GM12878 (cell line): ENCODE measurements around the gene PREX1. TPM values are rescaled to one million over a fixed set of nuclear protein-coding genes. Genes with fewer than 3 reads are reported as not detected.
A peak's percentile ranks its signal among the peaks of the same experiment; 100 is the strongest.

Source experiments
- BCL11A ChIP-seq: IDR thresholded peaks from 2 replicates; pipeline ENCODE4 v1.6.1; 2011; ENCODE audit warnings: low read depth, low read length
- BCLAF1 ChIP-seq: fragments of 450-650 bp; IDR thresholded peaks from 2 replicates; pipeline ENCODE4 v1.6.1; 2017; ENCODE audit warnings: antibody characterized with exemption, mild to moderate bottlenecking, moderate library complexity
- BHLHE40 ChIP-seq, 2 experiments: fragments of 450-650 bp in 1 of 2; IDR thresholded peaks; 2 replicates each; pipeline ENCODE4 v1.6.1; 2011 to 2017; ENCODE audit warnings: low read depth in 2 of 2, borderline replicate concordance in 1 of 2, improper control_type of control experiment in 1 of 2, low read length in 1 of 2, mild to moderate bottlenecking in 1 of 2
- EED ChIP-seq: sonication (generic); IDR thresholded peaks from 2 replicates; pipeline ENCODE4 v1.6.1; 2016; ENCODE audit warnings: antibody characterized with exemption, low read depth
- EGR1 ChIP-seq, 2 experiments: IDR thresholded peaks; 1 replicate in 1 of 2; 2 replicates in 1 of 2; pipeline ENCODE4 v1.6.1; 2011 to 2012; ENCODE audit warnings: low read depth in 2 of 2, low read length in 2 of 2, borderline replicate concordance in 1 of 2, mild to moderate bottlenecking in 1 of 2, moderate library complexity in 1 of 2
- EP300 ChIP-seq, 2 experiments: fragments of 150-350 bp in 1 of 2; IDR thresholded peaks; 2 replicates each; pipeline ENCODE4 v1.6.1; 2011 to 2012; ENCODE audit warnings: low read depth in 2 of 2, low read length in 2 of 2, borderline replicate concordance in 1 of 2, improper control_type of control experiment in 1 of 2, inconsistent platforms in 1 of 2; ENCODE audit not compliant: control insufficient read depth in 1 of 2
- IKZF1 ChIP-seq: fragments of 450-650 bp; conservative IDR thresholded peaks from 2 replicates; pipeline ENCODE4 v1.6.1; 2017; ENCODE audit warnings: antibody characterized with exemption, mild to moderate bottlenecking
- IKZF2 ChIP-seq, 2 experiments: fragments of 450-650 bp; IDR thresholded peaks; 2 replicates each; pipeline ENCODE4 v1.6.1; 2017; ENCODE audit warnings: mild to moderate bottlenecking in 2 of 2, moderate library complexity in 2 of 2
- JUND ChIP-seq: IDR thresholded peaks from 2 replicates; pipeline ENCODE4 v1.6.1; 2012; ENCODE audit warnings: low read depth, mild to moderate bottlenecking, low read length, improper control_type of control experiment, moderate library complexity
- MEF2A ChIP-seq: IDR thresholded peaks from 2 replicates; pipeline ENCODE4 v1.6.1; 2011; ENCODE audit warnings: low read depth, mild to moderate bottlenecking, low read length, moderate library complexity; ENCODE audit not compliant: insufficient read depth
- NFIC ChIP-seq: IDR thresholded peaks from 2 replicates; pipeline ENCODE4 v1.6.1; 2012; ENCODE audit warnings: low read depth, mild to moderate bottlenecking, inconsistent platforms, low read length, moderate library complexity
- POLR2A ChIP-seq: IDR thresholded peaks from 2 replicates; pipeline ENCODE4 v1.6.1; 2011; ENCODE audit warnings: low read depth, mild to moderate bottlenecking, low read length
- POU2F2 ChIP-seq: IDR thresholded peaks from 3 replicates; pipeline ENCODE4 v1.6.1; 2011; ENCODE audit warnings: low read depth, mild to moderate bottlenecking, low read length, borderline replicate concordance
- RUNX3 ChIP-seq: IDR thresholded peaks from 2 replicates; pipeline ENCODE4 v1.6.1; 2012; ENCODE audit warnings: low read length, inconsistent platforms
- SPI1 ChIP-seq: IDR thresholded peaks from 2 replicates; pipeline ENCODE4 v1.6.1; 2011; ENCODE audit warnings: low read depth, mild to moderate bottlenecking, low read length, moderate library complexity, borderline replicate concordance; ENCODE audit not compliant: insufficient read depth
- SRF ChIP-seq, 2 experiments: IDR thresholded peaks; 2 replicates each; pipeline ENCODE4 v1.6.1; 2011; ENCODE audit warnings: low read depth in 2 of 2, low read length in 2 of 2, mild to moderate bottlenecking in 1 of 2, moderate library complexity in 1 of 2
- TCF7 ChIP-seq: IDR thresholded peaks from 2 replicates; pipeline ENCODE4 v1.6.1; 2014; ENCODE audit warnings: antibody characterized with exemption, borderline replicate concordance
- ZNF217 ChIP-seq: fragments of 450-650 bp; IDR thresholded peaks from 2 replicates; pipeline ENCODE4 v1.6.1; 2017; ENCODE audit warnings: antibody characterized with exemption, mild to moderate bottlenecking
- ZNF24 ChIP-seq: fragments of 450-650 bp; IDR thresholded peaks from 2 replicates; pipeline ENCODE4 v1.6.1; 2017; ENCODE audit warnings: antibody characterized with exemption, mild to moderate bottlenecking
- ZNF687 ChIP-seq: fragments of 450-650 bp; IDR thresholded peaks from 2 replicates; pipeline ENCODE4 v1.6.1; 2017; ENCODE audit warnings: mild to moderate bottlenecking, moderate library complexity
- polyA plus RNA-seq, 11 experiments: library from polyadenylated mRNA; depleted of rRNA in 4 of 11; unstranded in 6 of 11; stranded (reverse) in 5 of 11; fragments of >200 nt; fragmentation: Nextera tagmentation in 4 of 11; fragmentation: Illumina TruSeq in 1 of 11; extraction: Ambion mirVana in 4 of 11; extraction: Trizol in 1 of 11; gene quantifications; 1 replicate in 1 of 11; 2 replicates in 10 of 11; pipeline versions ENCODE4 v1.2.1 to v1.2.3, GENCODE V29; 2011 to 2016; ENCODE audit warnings: inconsistent platforms in 2 of 11, missing spikeins in 2 of 11, low read depth in 1 of 11
- total RNA-seq, 4 experiments: library from RNA; depleted of rRNA in 3 of 4; stranded (reverse); fragments of >200 nt in 3 of 4; fragmentation: Illumina TruSeq in 1 of 4; extraction: Trizol in 1 of 4; gene quantifications; 2 replicates each; pipeline versions ENCODE4 v1.2.1 to v1.2.3, GENCODE V29; 2013 to 2021
- TF ChIP-seq, protein P1 (sequence below): fragments of 450-650 bp; IDR thresholded peaks from 2 replicates; pipeline ENCODE4 v1.6.1; 2017; ENCODE audit warnings: low read depth, mild to moderate bottlenecking, moderate library complexity

Gene PREX1
- total and polyA plus RNA-seq, 10 of the 15 experiments (the other 5 are each of a cell fraction or from before 2014, with no cell fraction given): 2.6 to 114 (median 38.9) TPM

DNA sequence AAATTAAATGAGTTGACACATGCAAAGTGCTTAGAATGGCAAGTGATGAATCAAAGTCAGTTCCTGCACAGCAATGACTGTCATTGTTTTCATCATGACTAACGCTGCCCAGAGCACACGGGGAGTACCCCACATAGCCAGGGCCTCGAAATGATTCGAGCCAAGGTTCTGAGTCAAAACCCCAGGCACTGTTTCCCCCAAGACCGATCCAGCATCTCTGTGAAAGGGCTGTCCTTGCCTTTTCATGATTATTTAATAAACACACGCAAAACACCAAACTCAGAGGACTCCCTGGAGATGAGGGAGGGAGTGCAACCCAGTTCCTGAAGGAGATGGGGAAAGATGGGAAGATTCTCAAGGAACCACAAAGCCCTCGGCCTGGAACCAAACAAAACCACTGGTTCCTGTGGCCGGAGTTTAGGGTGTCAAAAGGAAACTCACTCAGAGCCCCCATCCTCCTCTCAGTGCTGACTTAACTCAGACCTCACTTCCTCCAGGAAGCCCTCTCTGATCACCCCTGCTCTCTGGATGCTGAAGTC, 3.8 kb downstream of the PREX1 start (continued):
- peak; percentile 7; the same call in 1 of the 2 replicates for TF ChIP-seq ZNF24
- peak; percentile 80 to 81 for TF ChIP-seq IKZF2 (IDR thresholded peaks at IDR 0.05)
- TF ChIP-seq POLR2A: no peak
- no peak for TF ChIP-seq BCLAF1
- peak; percentile 73 for TF ChIP-seq BCL11A
- TF ChIP-seq, protein P1, sequence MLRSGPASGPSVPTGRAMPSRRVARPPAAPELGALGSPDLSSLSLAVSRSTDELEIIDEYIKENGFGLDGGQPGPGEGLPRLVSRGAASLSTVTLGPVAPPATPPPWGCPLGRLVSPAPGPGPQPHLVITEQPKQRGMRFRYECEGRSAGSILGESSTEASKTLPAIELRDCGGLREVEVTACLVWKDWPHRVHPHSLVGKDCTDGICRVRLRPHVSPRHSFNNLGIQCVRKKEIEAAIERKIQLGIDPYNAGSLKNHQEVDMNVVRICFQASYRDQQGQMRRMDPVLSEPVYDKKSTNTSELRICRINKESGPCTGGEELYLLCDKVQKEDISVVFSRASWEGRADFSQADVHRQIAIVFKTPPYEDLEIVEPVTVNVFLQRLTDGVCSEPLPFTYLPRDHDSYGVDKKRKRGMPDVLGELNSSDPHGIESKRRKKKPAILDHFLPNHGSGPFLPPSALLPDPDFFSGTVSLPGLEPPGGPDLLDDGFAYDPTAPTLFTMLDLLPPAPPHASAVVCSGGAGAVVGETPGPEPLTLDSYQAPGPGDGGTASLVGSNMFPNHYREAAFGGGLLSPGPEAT: peak; percentile 71
- peak; percentile 91 for TF ChIP-seq RUNX3
- peak; percentile 82 for TF ChIP-seq IKZF1
- peak; percentile 92 for TF ChIP-seq NFIC
- TF ChIP-seq BHLHE40 (IDR thresholded peaks at IDR 0.05; ENCODE audit: borderline replicate concordance in 1 of 2, low read depth in 2 of 2, low read length in 1 of 2): peak; percentile 7 to 36; a peak in 1 of 4 replicates
- peak; percentile 36; the same call in 1 of the 2 replicates for TF ChIP-seq SPI1
- 0 out of 2 replicates have a peak, but pooled peaks have one; percentile 36 for TF ChIP-seq JUND
- TF ChIP-seq SRF (IDR thresholded peaks at IDR 0.05; ENCODE audit: low read depth in 2 of 2, low read length in 2 of 2): 0 out of 4 replicates have a peak, but pooled peaks of 1 of the 2 experiments have one; percentile 55
- 0 out of 2 replicates have a peak, but pooled peaks have one; percentile 56 for TF ChIP-seq MEF2A
- TF ChIP-seq TCF7: peak; percentile 29; the same call in 1 of the 2 replicates
- TF ChIP-seq POU2F2: peak; percentile 59; the same call in 1 of the 3 replicates
- peak in 1 of 2 experiments; percentile 48; a peak in 1 of 4 replicates for TF ChIP-seq EP300 (IDR thresholded peaks at IDR 0.05; ENCODE audit: borderline replicate concordance in 1 of 2, control insufficient read depth in 1 of 2, low read depth in 2 of 2, low read length in 2 of 2)
- TF ChIP-seq ZNF217: peak; percentile 77; the same call in 1 of the 2 replicates
- peak; percentile 90 for TF ChIP-seq EED
- 0 out of 2 replicates have a peak, but pooled peaks have one; percentile 30 for TF ChIP-seq ZNF687
- peak in 1 of 2 experiments; percentile 47; a peak in 1 of 3 replicates for TF ChIP-seq EGR1 (IDR thresholded peaks at IDR 0.05; ENCODE audit: borderline replicate concordance in 1 of 2, low read depth in 2 of 2, low read length in 2 of 2)
